BE2C (cell line): ENCODE results near the gene MYO1G.
A peak's percentile ranks its signal among the peaks of the same experiment; 100 is the strongest.

Experiments used
- DNase-seq: peaks from one replicate; pipeline ENCODE4 v3.0.0-alpha.2; 2020
- H3K27me3 ChIP-seq: fragments of 250-450 bp; sonication (Bioruptor Pico); 2 replicates; pipeline ENCODE4 v1.5.1; 2020; ENCODE audit warnings: mild to moderate bottlenecking
- H3K36me3 ChIP-seq: fragments of 250-450 bp; sonication (Bioruptor Pico); 2 replicates; pipeline ENCODE4 v1.5.1; 2020; ENCODE audit warnings: mild to moderate bottlenecking
- H3K4me1 ChIP-seq: fragments of 250-450 bp; sonication (Bioruptor Pico); 2 replicates; pipeline ENCODE4 v1.5.1; 2020
- H3K4me3 ChIP-seq: 2 replicates; pipeline ENCODE4 v1.5.1; 2011; ENCODE audit warnings: low read depth, low read length
- H3K9me3 ChIP-seq: fragments of 250-450 bp; sonication (Bioruptor Pico); 2 replicates; pipeline ENCODE4 v1.5.1; 2020
- TF ChIP-seq, protein P1 (sequence below): IDR thresholded peaks from 2 replicates; pipeline ENCODE4 v1.5.1; 2012; ENCODE audit warnings: mild to moderate bottlenecking, low read depth, low read length

The MYO1G gene

DNA sequence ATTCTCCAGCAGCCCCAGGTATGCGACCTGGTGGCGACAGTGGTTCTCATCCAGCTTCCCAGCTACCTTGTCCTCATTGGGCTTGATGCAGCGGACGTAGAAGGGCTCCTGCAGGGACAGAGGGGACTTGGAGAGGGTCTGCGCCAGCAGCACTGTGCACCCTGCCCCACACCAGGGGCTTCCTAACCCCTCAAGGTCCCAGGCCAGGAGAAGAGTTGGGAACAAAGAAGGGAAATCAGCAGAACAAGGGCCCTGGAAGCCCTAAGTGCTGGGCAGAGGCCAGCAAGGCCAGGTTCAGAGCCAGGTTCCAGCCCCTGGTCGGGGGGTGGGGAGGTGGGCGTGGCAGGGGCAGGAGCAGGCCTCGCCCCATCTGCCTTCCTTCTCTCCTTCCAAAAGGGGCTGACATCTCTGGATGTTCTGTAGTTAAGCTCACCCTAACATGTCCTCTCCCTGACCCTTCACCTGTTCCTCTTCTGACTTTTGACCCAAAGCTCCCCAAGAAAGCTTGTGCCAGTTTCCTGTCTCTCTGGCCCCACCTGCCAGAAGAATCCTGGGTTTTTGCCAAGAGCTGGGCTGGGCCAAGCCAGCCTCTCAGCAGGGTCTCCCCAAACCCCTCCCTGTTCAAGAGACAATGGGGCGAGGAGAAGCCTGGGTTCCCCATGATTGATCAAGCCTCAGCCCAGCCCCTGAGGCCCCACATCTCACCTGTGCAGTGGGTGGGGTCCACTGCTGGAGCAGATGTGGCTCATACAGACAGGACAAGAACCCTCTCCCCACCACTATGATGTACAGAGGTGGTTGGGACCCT, 11.9 kb downstream of the MYO1G start:
- no peak for DNase-seq
- TF ChIP-seq, protein P1, sequence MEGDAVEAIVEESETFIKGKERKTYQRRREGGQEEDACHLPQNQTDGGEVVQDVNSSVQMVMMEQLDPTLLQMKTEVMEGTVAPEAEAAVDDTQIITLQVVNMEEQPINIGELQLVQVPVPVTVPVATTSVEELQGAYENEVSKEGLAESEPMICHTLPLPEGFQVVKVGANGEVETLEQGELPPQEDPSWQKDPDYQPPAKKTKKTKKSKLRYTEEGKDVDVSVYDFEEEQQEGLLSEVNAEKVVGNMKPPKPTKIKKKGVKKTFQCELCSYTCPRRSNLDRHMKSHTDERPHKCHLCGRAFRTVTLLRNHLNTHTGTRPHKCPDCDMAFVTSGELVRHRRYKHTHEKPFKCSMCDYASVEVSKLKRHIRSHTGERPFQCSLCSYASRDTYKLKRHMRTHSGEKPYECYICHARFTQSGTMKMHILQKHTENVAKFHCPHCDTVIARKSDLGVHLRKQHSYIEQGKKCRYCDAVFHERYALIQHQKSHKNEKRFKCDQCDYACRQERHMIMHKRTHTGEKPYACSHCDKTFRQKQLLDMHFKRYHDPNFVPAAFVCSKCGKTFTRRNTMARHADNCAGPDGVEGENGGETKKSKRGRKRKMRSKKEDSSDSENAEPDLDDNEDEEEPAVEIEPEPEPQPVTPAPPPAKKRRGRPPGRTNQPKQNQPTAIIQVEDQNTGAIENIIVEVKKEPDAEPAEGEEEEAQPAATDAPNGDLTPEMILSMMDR, result no peak
- no peaks in the 10 kb centered on the region for H3K4me1 ChIP-seq
- no peaks in the 10 kb centered on the region for H3K27me3 ChIP-seq
- no peak overlapping the region for H3K4me3 ChIP-seq
- no peaks in the 10 kb centered on the region for H3K36me3 ChIP-seq
- H3K9me3 ChIP-seq, result no peaks in the 10 kb centered on the region

GRCh38 chr7:44965937-44966730, 12.7 kb downstream of the MYO1G start:
- H3K27me3 ChIP-seq, result no peaks in the 10 kb centered on the region
- no peak for DNase-seq
- no peaks in the 10 kb centered on the region for H3K4me1 ChIP-seq
- no peaks in the 10 kb centered on the region for H3K9me3 ChIP-seq
- no peak overlapping the region for H3K4me3 ChIP-seq
- no peaks in the 10 kb centered on the region for H3K36me3 ChIP-seq
- TF ChIP-seq, protein P1, result no peak

GRCh38 chr7:44965441-44965903, 13.3 kb downstream of the MYO1G start:
- Histone ChIP-seq H3K36me3 (no peaks in the 10 kb centered on the region), H3K9me3 (no peaks in the 10 kb centered on the region), H3K27me3 (no peaks in the 10 kb centered on the region), H3K4me1 (no peaks in the 10 kb centered on the region), H3K4me3 (no peak overlapping the region)
- DNase-seq, result no peak
- TF ChIP-seq, protein P1, result no peak

- Histone ChIP-seq H3K36me3 (no peaks in the 10 kb centered on the region), H3K4me1 (no peaks in the 10 kb centered on the region), H3K9me3 (no peaks in the 10 kb centered on the region), H3K27me3 (no peaks in the 10 kb centered on the region), H3K4me3 (no peak overlapping the region)
- no peak for DNase-seq
- TF ChIP-seq, protein P1, result no peak
Measured at GRCh38 chr7:44964831-44965440, 13.9 kb downstream of the MYO1G start.

- H3K27me3 ChIP-seq, result no peaks in the 10 kb centered on the region
- H3K36me3 ChIP-seq, result no peaks in the 10 kb centered on the region
- no peaks in the 10 kb centered on the region for H3K9me3 ChIP-seq
- TF ChIP-seq, protein P1, result peak; percentile 52
- peak; percentile 27 for DNase-seq
- H3K4me1 ChIP-seq, result no peaks in the 10 kb centered on the region
- no peak overlapping the region for H3K4me3 ChIP-seq
Measured at GRCh38 chr7:44964384-44964830, 14.4 kb downstream of the MYO1G start.
